B cell (primary cell): ENCODE measurements around the gene OSBPL1A. TPM values are rescaled to one million over a fixed set of nuclear protein-coding genes. Genes with fewer than 3 reads are reported as not detected.

Experiments used
- ATAC-seq: fragments of 200-7000 bp; cut with Tn5 transposase; one replicate; pipeline ENCODE4 v1.10.0; 2021; ENCODE audit warnings: low read depth, mild to moderate bottlenecking, moderate number of reproducible peaks, moderate library complexity
- CTCF ChIA-PET: fragments of 350-600 bp; sonication (Branson Sonifier 250); formaldehyde crosslinking; loops from one replicate; lab custom pipeline; 2021; ENCODE audit warnings: antibody characterized with exemption, inconsistent platforms; lab: Charles Lee
- POLR2A ChIA-PET: fragments of 350-600 bp; sonication (Branson Sonifier 250); formaldehyde crosslinking; loops from one replicate; lab custom pipeline; 2021; ENCODE audit warnings: antibody characterized with exemption; lab: Charles Lee
- DNase-seq: peaks from one replicate; pipeline ENCODE4 v3.0.0; 2013
- H2AFZ ChIP-seq: 2 replicates; pipeline ENCODE4 v1.6.1; 2012; ENCODE audit warnings: mild to moderate bottlenecking, low read depth, low read length; ENCODE audit not compliant: insufficient read depth, poor library complexity, severe bottlenecking
- H3K27ac ChIP-seq, 2 donors: 1 replicate in 1 of 2; 2 replicates in 1 of 2; pipeline ENCODE4 v1.5.1; 2012 to 2013; ENCODE audit warnings: low read length in 2 of 2, mild to moderate bottlenecking in 2 of 2, moderate library complexity in 1 of 2
- H3K27me3 ChIP-seq, 4 experiments: fragments of 200-600 bp in 1 of 4; sonication (generic) in 1 of 4; replicated peaks in 1 of 4; 1 replicate in 2 of 4; 2 replicates in 2 of 4; pipeline versions ENCODE4 v1.6.1 to v1.7.0; 2013 to 2016; ENCODE audit warnings: low read length in 3 of 4, mild to moderate bottlenecking in 2 of 4, mixed read lengths in 1 of 4, moderate library complexity in 1 of 4; ENCODE audit not compliant: insufficient read depth in 4 of 4, control insufficient read depth in 3 of 4; ENCODE audit errors: control extremely low read depth in 1 of 4
- H3K36me3 ChIP-seq, 2 experiments: replicated peaks in 1 of 2; 1 replicate in 1 of 2; 2 replicates in 1 of 2; pipeline versions ENCODE4 v1.6.1 to v1.7.1; 2013; ENCODE audit warnings: low read length in 1 of 2; ENCODE audit not compliant: insufficient read depth in 2 of 2, control insufficient read depth in 1 of 2; ENCODE audit errors: control extremely low read depth in 1 of 2, extremely low read depth in 1 of 2
- H3K4me1 ChIP-seq, 2 donors: fragments of 200-600 bp in 1 of 2; sonication (generic) in 1 of 2; 1 replicate in 1 of 2; 2 replicates in 1 of 2; pipeline versions ENCODE4 v1.5.1 to v1.6.1; 2013 to 2017; ENCODE audit warnings: low read length in 2 of 2; ENCODE audit not compliant: control insufficient read depth in 2 of 2, insufficient read depth in 2 of 2
- H3K4me2 ChIP-seq: replicated peaks from 2 replicates; pipeline ENCODE3; 2012; ENCODE audit warnings: mild to moderate bottlenecking, low read depth, low read length; ENCODE audit not compliant: poor library complexity, severe bottlenecking
- H3K4me3 ChIP-seq, 5 experiments: fragments of 200-600 bp in 1 of 5; sonication (generic) in 1 of 5; 1 replicate in 3 of 5; 2 replicates in 2 of 5; pipeline versions ENCODE4 v1.5.1 to v1.7.0; 2011 to 2016; ENCODE audit warnings: low read length in 4 of 5, mild to moderate bottlenecking in 4 of 5, low read depth in 2 of 5, control low read depth in 1 of 5, moderate library complexity in 1 of 5; ENCODE audit not compliant: insufficient read depth in 1 of 5; ENCODE audit errors: control extremely low read depth in 1 of 5, extremely low read depth in 1 of 5
- H3K79me2 ChIP-seq: fragments of 200-600 bp; sonication (generic); one replicate; pipeline ENCODE4 v1.6.0; 2016; ENCODE audit warnings: low read length; ENCODE audit not compliant: control insufficient read depth, insufficient read depth
- H3K9ac ChIP-seq: fragments of 200-600 bp; sonication (generic); 2 replicates; pipeline ENCODE4 v1.6.1; 2017; ENCODE audit warnings: mild to moderate bottlenecking, low read length, moderate library complexity
- H3K9me3 ChIP-seq, 3 donors: one replicate each; pipeline versions ENCODE4 v1.6.1 to v1.7.1; 2013; ENCODE audit warnings: low read length in 2 of 3; ENCODE audit not compliant: control insufficient read depth in 2 of 3, insufficient read depth in 1 of 3; ENCODE audit errors: control extremely low read depth in 1 of 3
- H4K20me1 ChIP-seq: 2 replicates; pipeline ENCODE4 v1.6.0; 2012; ENCODE audit warnings: mild to moderate bottlenecking, low read length; ENCODE audit not compliant: insufficient read depth, control insufficient read depth, poor library complexity, severe bottlenecking
- H3K27ac Mint-ChIP-seq: one replicate; pipeline ENCODE4 v1.8.0; 2021; ENCODE audit warnings: mixed read lengths
- H3K27me3 Mint-ChIP-seq: one replicate; pipeline ENCODE4 v1.8.0; 2021; ENCODE audit warnings: mixed read lengths
- H3K4me1 Mint-ChIP-seq: one replicate; pipeline ENCODE4 v1.8.0; 2021; ENCODE audit warnings: mixed read lengths
- H3K4me3 Mint-ChIP-seq: one replicate; pipeline ENCODE4 v1.8.0; 2021; ENCODE audit warnings: mixed read lengths
- H3K9me3 Mint-ChIP-seq: one replicate; pipeline ENCODE4 v1.8.0; 2022; ENCODE audit warnings: mixed read lengths; ENCODE audit not compliant: insufficient read depth
- EZH2 ChIP-seq: IDR thresholded peaks from 2 replicates; pipeline ENCODE4 v1.6.1; 2012; ENCODE audit warnings: borderline replicate concordance, low read depth, mild to moderate bottlenecking, moderate library complexity, low read length; ENCODE audit not compliant: insufficient read depth, poor library complexity, severe bottlenecking
- WGBS: methylation state at CpG from one replicate; pipeline ENCODE4 v1.1.5; 2013; ENCODE audit warnings: missing lambda C conversion rate; ENCODE audit not compliant: insufficient coverage; 5-methylcytosine and 5-hydroxymethylcytosine counted together
- intact Hi-C: fragments of 100-400 bp; cut with micrococcal nuclease; formaldehyde crosslinking; loops from one replicate; pipeline ENCODE4 v1.10.0; 2022
- polyA plus RNA-seq: library from polyadenylated mRNA; depleted of rRNA; stranded (reverse); fragments of >200 nt; gene quantifications from 2 replicates; pipeline ENCODE4 v1.2.3, GENCODE V29; 2012
- total RNA-seq, 2 donors: library from RNA; stranded (reverse); fragments of 120-200 nt in 1 of 2; gene quantifications; 1 replicate in 1 of 2; 2 replicates in 1 of 2; pipeline versions ENCODE4 v1.2.3 to v1.2.4, GENCODE V29; 2013 to 2022
- TF ChIP-seq, protein P1 (sequence below): fragments of 200-600 bp; IDR thresholded peaks from one replicate; pipeline ENCODE4 v1.8.0; 2022; ENCODE audit warnings: antibody characterized with exemption, mild to moderate bottlenecking

OSBPL1A gene
- total and polyA plus RNA-seq, 2 donors (not counting 1 experiment from before 2014, with no cell fraction given) = 0.57 to 0.86 TPM

DNA sequence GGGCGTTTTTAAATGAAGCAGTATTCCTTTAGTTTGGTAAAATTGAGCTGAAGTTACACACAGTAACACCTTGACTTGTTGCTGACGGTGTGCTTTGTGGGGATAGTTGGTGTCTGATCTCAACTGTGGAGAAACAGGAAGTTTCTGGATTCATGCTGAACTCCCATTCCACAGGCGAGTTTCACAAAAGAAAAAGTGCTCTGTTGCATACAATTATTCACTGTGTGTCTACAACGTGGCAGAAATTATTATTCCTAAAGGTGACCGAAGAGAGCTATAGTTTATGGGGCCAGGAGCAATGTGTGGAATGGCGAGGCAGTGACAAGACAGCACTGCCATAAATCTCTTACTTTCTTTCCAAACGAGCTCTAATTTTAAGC lies 259.2 kb downstream of the OSBPL1A start:
- H3K27ac Mint-ChIP-seq = peak overlapping the region; percentile 10
- intact Hi-C loops = no loop called here
- H3K79me2 ChIP-seq = no peaks in the 10 kb centered on the region
- 50% methylated on average over 2 of the region's 7 CpGs for WGBS
- H3K4me1 ChIP-seq = peaks cover 10 to 19% of the 10 kb centered on the region in 2 donors
- peaks cover 16% of the 10 kb centered on the region for H3K4me1 Mint-ChIP-seq
- no peak for TF ChIP-seq EZH2
- TF ChIP-seq, protein P1, sequence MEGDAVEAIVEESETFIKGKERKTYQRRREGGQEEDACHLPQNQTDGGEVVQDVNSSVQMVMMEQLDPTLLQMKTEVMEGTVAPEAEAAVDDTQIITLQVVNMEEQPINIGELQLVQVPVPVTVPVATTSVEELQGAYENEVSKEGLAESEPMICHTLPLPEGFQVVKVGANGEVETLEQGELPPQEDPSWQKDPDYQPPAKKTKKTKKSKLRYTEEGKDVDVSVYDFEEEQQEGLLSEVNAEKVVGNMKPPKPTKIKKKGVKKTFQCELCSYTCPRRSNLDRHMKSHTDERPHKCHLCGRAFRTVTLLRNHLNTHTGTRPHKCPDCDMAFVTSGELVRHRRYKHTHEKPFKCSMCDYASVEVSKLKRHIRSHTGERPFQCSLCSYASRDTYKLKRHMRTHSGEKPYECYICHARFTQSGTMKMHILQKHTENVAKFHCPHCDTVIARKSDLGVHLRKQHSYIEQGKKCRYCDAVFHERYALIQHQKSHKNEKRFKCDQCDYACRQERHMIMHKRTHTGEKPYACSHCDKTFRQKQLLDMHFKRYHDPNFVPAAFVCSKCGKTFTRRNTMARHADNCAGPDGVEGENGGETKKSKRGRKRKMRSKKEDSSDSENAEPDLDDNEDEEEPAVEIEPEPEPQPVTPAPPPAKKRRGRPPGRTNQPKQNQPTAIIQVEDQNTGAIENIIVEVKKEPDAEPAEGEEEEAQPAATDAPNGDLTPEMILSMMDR = no peak
- peaks cover 7% of the 10 kb centered on the region for H3K27me3 Mint-ChIP-seq
- H3K9me3 ChIP-seq = peaks cover 0 to 13% (median 0%) of the 10 kb centered on the region in 3 donors
- peak overlapping the region; percentile 87 for H3K4me3 Mint-ChIP-seq
- H3K27me3 ChIP-seq = peaks cover 0 to 13% (median 0%) of the 10 kb centered on the region in 4 experiments
- ATAC-seq (no peak), DNase-seq (no peak)
- POLR2A ChIA-PET = no interaction called here
- H3K4me3 ChIP-seq = peak overlapping the region; percentile 55 to 72 (median 66)
- no peaks in the 10 kb centered on the region for H4K20me1 ChIP-seq
- no peaks in the 10 kb centered on the region for H3K9me3 Mint-ChIP-seq
- peak overlapping the region; percentile 85 for H3K4me2 ChIP-seq
- peaks cover 0 to 3% of the 10 kb centered on the region in 2 experiments for H3K36me3 ChIP-seq
- peak overlapping the region; percentile 77 for H2AFZ ChIP-seq
- CTCF ChIA-PET = interaction anchor here (0.6 to 2.5 kb wide), 3 partner anchors 19 to 390 kb away, joined by 3 to 15 read pairs (median 3); no protein-coding TSS in a partner anchor
- peak overlapping the region; percentile 70 for H3K9ac ChIP-seq
- H3K27ac ChIP-seq = peak overlapping the region; percentile 26 to 83

DNA sequence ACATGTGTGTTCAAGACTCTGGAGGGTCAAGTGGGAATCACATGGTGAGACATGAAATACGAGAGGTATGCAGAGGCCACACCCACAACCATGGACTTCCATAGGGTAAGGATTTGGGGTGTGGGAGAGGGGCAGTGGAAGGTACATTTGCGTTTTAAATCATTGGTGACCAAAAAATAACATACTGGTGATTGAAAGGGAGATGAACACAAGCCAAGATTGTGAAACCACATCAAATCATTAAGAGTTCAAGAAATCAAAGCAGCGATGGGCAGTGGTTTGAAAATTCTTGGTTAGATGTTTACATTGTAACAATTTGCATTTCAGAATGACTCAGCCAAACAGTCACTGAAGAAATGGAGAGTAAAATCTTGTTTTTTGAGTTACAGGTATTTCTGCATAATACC lies 260.7 kb downstream of the OSBPL1A start:
- TF ChIP-seq EZH2 = no peak
- TF ChIP-seq, protein P1 = no peak
- no peak overlapping the region for H3K27ac Mint-ChIP-seq

More for the DNA sequence above, 260.7 kb downstream of the OSBPL1A start:
- no peaks in the 10 kb centered on the region for H3K9me3 Mint-ChIP-seq
- Histone ChIP-seq H3K27ac (no peak overlapping the region), H3K4me1 (peaks cover 10 to 19% of the 10 kb centered on the region in 2 donors), H3K27me3 (peaks cover 0 to 13% (median 0%) of the 10 kb centered on the region in 4 experiments), H2AFZ (no peak overlapping the region), H3K36me3 (peaks cover 7 to 14% of the 10 kb centered on the region in 2 experiments), H3K4me2 (no peak overlapping the region), H4K20me1 (no peaks in the 10 kb centered on the region), H3K79me2 (no peaks in the 10 kb centered on the region), H3K9me3 (peaks cover 0 to 13% (median 0%) of the 10 kb centered on the region in 3 donors), H3K9ac (no peak overlapping the region), H3K4me3 (no peak overlapping the region)
- peak overlapping the region; percentile 60 for H3K4me3 Mint-ChIP-seq
- intact Hi-C loops = no loop called here
- H3K4me1 Mint-ChIP-seq = peaks cover 16% of the 10 kb centered on the region
- peaks cover 7% of the 10 kb centered on the region for H3K27me3 Mint-ChIP-seq
- POLR2A ChIA-PET = no interaction called here
- no peak for DNase-seq
- CTCF ChIA-PET = no interaction called here
- ATAC-seq = no peak
- WGBS = no CpG with 5 or more reads among the region's 3 CpGs
